C4-2B (cell line): Measurements from ENCODE around the gene TFPI.

Source experiments
- ZFX ChIP-seq: fragments of 450-650 bp; IDR thresholded peaks from 2 replicates; pipeline ENCODE4 v1.6.1; 2017
- TF ChIP-seq, protein P1 (sequence below): fragments of 450-650 bp; conservative IDR thresholded peaks from 2 replicates; pipeline ENCODE4 v1.5.1; 2017; ENCODE audit warnings: mild to moderate bottlenecking

DNA sequence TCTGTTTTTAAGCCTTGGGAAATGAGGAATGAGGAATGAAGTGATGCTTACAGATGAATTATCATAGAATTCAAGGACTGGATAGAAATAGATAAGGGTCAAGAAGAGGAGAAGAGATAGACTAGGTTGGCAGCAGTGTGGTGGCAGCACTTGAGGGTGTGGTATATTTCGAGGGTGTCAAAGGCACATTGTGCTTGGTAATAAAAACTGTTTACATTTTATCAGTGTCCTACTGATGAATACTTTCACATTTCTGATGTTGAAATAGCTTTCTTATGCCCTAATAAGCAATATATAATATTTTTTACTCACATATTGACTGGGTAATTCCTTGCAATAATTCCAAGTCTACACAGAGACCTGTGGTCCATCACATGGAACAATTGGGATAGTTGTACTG lies 3.4 kb downstream of the TFPI start:
- TF ChIP-seq, protein P1, sequence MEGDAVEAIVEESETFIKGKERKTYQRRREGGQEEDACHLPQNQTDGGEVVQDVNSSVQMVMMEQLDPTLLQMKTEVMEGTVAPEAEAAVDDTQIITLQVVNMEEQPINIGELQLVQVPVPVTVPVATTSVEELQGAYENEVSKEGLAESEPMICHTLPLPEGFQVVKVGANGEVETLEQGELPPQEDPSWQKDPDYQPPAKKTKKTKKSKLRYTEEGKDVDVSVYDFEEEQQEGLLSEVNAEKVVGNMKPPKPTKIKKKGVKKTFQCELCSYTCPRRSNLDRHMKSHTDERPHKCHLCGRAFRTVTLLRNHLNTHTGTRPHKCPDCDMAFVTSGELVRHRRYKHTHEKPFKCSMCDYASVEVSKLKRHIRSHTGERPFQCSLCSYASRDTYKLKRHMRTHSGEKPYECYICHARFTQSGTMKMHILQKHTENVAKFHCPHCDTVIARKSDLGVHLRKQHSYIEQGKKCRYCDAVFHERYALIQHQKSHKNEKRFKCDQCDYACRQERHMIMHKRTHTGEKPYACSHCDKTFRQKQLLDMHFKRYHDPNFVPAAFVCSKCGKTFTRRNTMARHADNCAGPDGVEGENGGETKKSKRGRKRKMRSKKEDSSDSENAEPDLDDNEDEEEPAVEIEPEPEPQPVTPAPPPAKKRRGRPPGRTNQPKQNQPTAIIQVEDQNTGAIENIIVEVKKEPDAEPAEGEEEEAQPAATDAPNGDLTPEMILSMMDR: no peak
- TF ChIP-seq ZFX: no peak
